Psoas muscle (tissue), 8 donors: ENCODE data around the gene SH3RF1. TPM values are rescaled to one million over a fixed set of nuclear protein-coding genes. Genes with fewer than 3 reads are reported as not detected.

Experiments
- ATAC-seq, 4 donors: fragments of 200-7000 bp; cut with Tn5 transposase; one replicate each; pipeline ENCODE4 v1.9.1; 2020; ENCODE audit warnings: moderate library complexity in 3 of 4, mild to moderate bottlenecking in 2 of 4
- DNase-seq, 2 donors: peaks; one replicate each; pipeline ENCODE4 v3.0.0-alpha.2; 2020
- H3K27ac ChIP-seq: fragments of 200-600 bp; one replicate; pipeline ENCODE4 v1.8.0; 2022
- H3K27me3 ChIP-seq, 3 donors: fragments of 200-600 bp in 1 of 3; one replicate each; pipeline versions ENCODE4 v1.6.1 to v1.8.0; 2013 to 2022; ENCODE audit warnings: low read length in 2 of 3, mild to moderate bottlenecking in 2 of 3, moderate library complexity in 1 of 3; ENCODE audit not compliant: insufficient read depth in 3 of 3
- H3K36me3 ChIP-seq, 2 donors: fragments of 200-600 bp in 1 of 2; one replicate each; pipeline versions ENCODE4 v1.6.1 to v1.8.0; 2013 to 2022; ENCODE audit warnings: low read depth in 1 of 2, mild to moderate bottlenecking in 1 of 2, moderate library complexity in 1 of 2; ENCODE audit not compliant: insufficient read depth in 1 of 2
- H3K4me1 ChIP-seq: fragments of 200-600 bp; one replicate; pipeline ENCODE4 v1.8.0; 2022
- H3K4me3 ChIP-seq: fragments of 200-600 bp; one replicate; pipeline ENCODE4 v1.8.0; 2022; ENCODE audit warnings: mild to moderate bottlenecking
- H3K9me3 ChIP-seq: fragments of 200-600 bp; one replicate; pipeline ENCODE4 v1.8.0; 2022
- CTCF ChIP-seq: fragments of 200-600 bp; IDR thresholded peaks from one replicate; pipeline ENCODE4 v1.8.0; 2022; ENCODE audit warnings: antibody characterized with exemption
- WGBS, 3 donors: extraction: QIAGEN DNeasy Blood & Tissue Kit; methylation state at CpG; one replicate each; pipeline versions ENCODE4 v1.1.6 to v1.1.7; 2013; 5-methylcytosine and 5-hydroxymethylcytosine counted together
- intact Hi-C, 2 donors: fragments of 100-400 bp; cut with DNase I; formaldehyde crosslinking; loops; one replicate each; pipeline versions ENCODE4 v1.11.0 to v1.14.2; 2022
- polyA plus RNA-seq, 3 donors: library from polyadenylated mRNA; stranded (reverse); fragments of 200-250 nt; gene quantifications; one replicate each; pipeline ENCODE4 v1.2.3, GENCODE V29; 2013
- total RNA-seq, 4 donors: library from RNA; stranded (reverse); fragmentation: NEBNext Ultra II Directional in 2 of 4; extraction: Animal tissue kit (Norgen Biotek cat#: 25700) in 2 of 4; gene quantifications; one replicate each; pipeline versions ENCODE4 v1.2.1 to v1.2.4, GENCODE V29; 2021 to 2023
- donor health status: healthy with polysubstance abuse.
- donor health status: DM: no; HTN: no; CAD: no; lungs with moderate emphysema.
- donor health status: Bipolar disorder and iron deficiency.
- donor health status: healthy.
- donor health status: DM: yes; HTN: yes; CAD: no.
- donor health status: DM: no; HTN: no; CAD: no.
- donor health status: DM: no; HTN: no; CAD: no.
- donor health status: DM: yes; HTN: yes; CAD: no.

SH3RF1 gene
- total and polyA plus RNA-seq, 7 donors, result 4.8 to 35.9 (median 19.2) TPM

GRCh38 chr4:169059306-169060211, 211.2 kb downstream of the SH3RF1 start:
- Histone ChIP-seq H3K9me3 (no peaks in the 10 kb centered on the region), H3K4me3 (peak overlapping the region; percentile 50), H3K4me1 (peaks cover 30% of the 10 kb centered on the region), H3K27me3 (no peaks in the 10 kb centered on the region), H3K36me3 (no peaks in the 10 kb centered on the region), H3K27ac (peak overlapping the region; percentile 80)
- peak; percentile 57 to 82 (median 69) for ATAC-seq
- DNase-seq, result peak; percentile 37 to 74
- 25 to 31% (median 26%) methylated on average over 22 of the region's 22 CpGs for WGBS, 3 donors
- intact Hi-C loops, result loop anchor here in 1 of 2 donors (2.0 kb wide), 1 partner anchor 211 kb away; the partner anchor contains the start of gene SH3RF1
- TF ChIP-seq CTCF, result no peak

- DNase-seq (peak in 1 of 2 donors; percentile 64), ATAC-seq (peak; percentile 43 to 79 (median 68))
- WGBS, 3 donors, result 48 to 64% (median 51%) methylated on average over 7 of the region's 7 CpGs
Observed at GRCh38 chr4:169058312-169058711, 212.4 kb downstream of the SH3RF1 start.

GRCh38 chr4:169054879-169055278, 215.9 kb downstream of the SH3RF1 start:
- H3K36me3 ChIP-seq, result no peaks in the 10 kb centered on the region
- H3K4me1 ChIP-seq, result peaks cover 29% of the 10 kb centered on the region
- no peaks in the 10 kb centered on the region for H3K9me3 ChIP-seq
- H3K27ac ChIP-seq, result no peak overlapping the region
- intact Hi-C loops, result no loop called here
- DNase-seq, result no peak
- TF ChIP-seq CTCF, result no peak
- ATAC-seq, result no peak
- WGBS, 3 donors, result 96 to 97% (median 96%) methylated on average over 6 of the region's 6 CpGs
- no peaks in the 10 kb centered on the region for H3K27me3 ChIP-seq
- H3K4me3 ChIP-seq, result no peak overlapping the region

More at GRCh38 chr4:169058312-169058711, 212.4 kb downstream of the SH3RF1 start:
- TF ChIP-seq CTCF, result no peak
- no peaks in the 10 kb centered on the region for H3K27me3 ChIP-seq
- H3K4me3 ChIP-seq, result no peak overlapping the region
- H3K27ac ChIP-seq, result peak overlapping the region; percentile 80
- intact Hi-C loops, result loop anchor here in 1 of 2 donors (2.0 kb wide), 1 partner anchor 212 kb away; the partner anchor contains the start of gene SH3RF1
- H3K36me3 ChIP-seq, result no peaks in the 10 kb centered on the region
- peaks cover 30% of the 10 kb centered on the region for H3K4me1 ChIP-seq
- H3K9me3 ChIP-seq, result no peaks in the 10 kb centered on the region

- Histone ChIP-seq H3K27me3 (no peaks in the 10 kb centered on the region), H3K36me3 (no peaks in the 10 kb centered on the region), H3K9me3 (no peaks in the 10 kb centered on the region), H3K4me3 (no peak overlapping the region), H3K4me1 (peaks cover 9% of the 10 kb centered on the region), H3K27ac (peak overlapping the region; percentile 23)
- intact Hi-C loops, result no loop called here
- 29 to 41% (median 34%) methylated on average over 6 of the region's 6 CpGs for WGBS, 3 donors
- TF ChIP-seq CTCF, result no peak
- DNase-seq, result no peak
- no peak for ATAC-seq
Observed at GRCh38 chr4:169052594-169052945, 218.2 kb downstream of the SH3RF1 start.
